ENCODE measurements around the gene SORCS1.

- TF ChIP-seq EZH2 (optimal IDR thresholded peaks at IDR 0.05; ENCODE audit: low read depth, low read length) (no peak), CTCF (IDR thresholded peaks at IDR 0.05; ENCODE audit: low read length) (no peak), EZH2phosphoT487 (IDR thresholded peaks at IDR 0.05; ENCODE audit: low read length) (no peak)
These were observed 12.4 kb downstream of the SORCS1 start for GRCh38 chr10:107152087-107152486.
